K562 (cell line): Measurements from ENCODE around the gene DAGLB. TPM values are rescaled to one million over a fixed set of nuclear protein-coding genes. Genes with fewer than 3 reads are reported as not detected.
"Not testable (repeated sequence)": the region's sequence is repeated elsewhere in the genome, so short reads cannot be mapped to it uniquely, and the experiment has no call there.

Experiments
- ATAC-seq: fragments of 200-7000 bp; cut with Tn5 transposase; 3 replicates; pipeline ENCODE4 v1.9.1; 2020; ENCODE audit warnings: moderate library complexity
- BruUV-seq: library from RNA; stranded (reverse); fragments of 400-500 nt; replicated peaks from 2 replicates; lab custom pipeline; 2021; lab: Mats Ljungman, UMichigan
- CTCF ChIA-PET: fragments of 300-600 bp; formaldehyde crosslinking; extraction: SDS; loops from one replicate; lab custom pipeline; 2021; ENCODE audit warnings: low intra/inter-chr PET ratio; lab: Yijun Ruan, JAX
- POLR2A ChIA-PET: fragments of 300-600, 350-650 bp; sonication (Branson Sonifier 250); formaldehyde crosslinking; extraction: SDS; loops from one replicate; lab custom pipeline; 2021; ENCODE audit warnings: antibody characterized with exemption, inconsistent platforms; lab: Yijun Ruan, JAX
- DNase-seq, 4 experiments: peaks; one replicate each; pipeline versions ENCODE4 v3.0.0 to v3.0.0-alpha.2; 2011 to 2018; ENCODE audit warnings: low spot score in 3 of 4, mixed read lengths in 3 of 4; ENCODE audit errors: extremely low read depth in 1 of 4
- FAIRE-seq: peaks from 2 replicates; lab custom pipeline; 2011; peaks lifted over from hg19 to GRCh38; lab: Jason Lieb, UNC
- H2AFZ ChIP-seq: 2 replicates; pipeline ENCODE4 v1.6.0; 2011; ENCODE audit warnings: low read depth, low read length, control low read depth, inconsistent platforms
- H3K27ac ChIP-seq: fragments of 200-600 bp; 3 replicates; pipeline ENCODE4 v1.8.0; 2011; ENCODE audit warnings: low read depth, mild to moderate bottlenecking, control low read depth, inconsistent platforms, low read length, moderate library complexity, mixed read lengths; ENCODE audit errors: extremely low read depth
- H3K27me3 ChIP-seq, 2 experiments: fragments of 300-600 bp in 1 of 2; 2 replicates in 1 of 2; 3 replicates in 1 of 2; pipeline versions ENCODE4 v1.6.0 to v1.8.0; 2011; ENCODE audit warnings: inconsistent platforms in 2 of 2, low read length in 2 of 2, mild to moderate bottlenecking in 1 of 2, mixed read lengths in 1 of 2, moderate library complexity in 1 of 2; ENCODE audit not compliant: control insufficient read depth in 2 of 2, insufficient read depth in 2 of 2
- H3K36me3 ChIP-seq: fragments of 300-600 bp; 3 replicates; pipeline ENCODE4 v1.8.0; 2011; ENCODE audit warnings: mild to moderate bottlenecking, low read length, inconsistent platforms; ENCODE audit not compliant: control insufficient read depth, insufficient read depth
- H3K4me1 ChIP-seq, 2 experiments: fragments of 200-600 bp in 1 of 2; replicated peaks in 1 of 2; 2 replicates in 1 of 2; 3 replicates in 1 of 2; pipeline versions ENCODE4 v1.5.1 to v1.8.0; 2011; ENCODE audit warnings: inconsistent platforms in 2 of 2, low read length in 2 of 2, mild to moderate bottlenecking in 1 of 2, mixed read lengths in 1 of 2, moderate library complexity in 1 of 2; ENCODE audit not compliant: control insufficient read depth in 2 of 2, insufficient read depth in 2 of 2
- H3K4me2 ChIP-seq: 2 replicates; pipeline ENCODE4 v1.6.1; 2011; ENCODE audit warnings: low read length, control low read depth, inconsistent platforms, mixed read lengths; ENCODE audit not compliant: insufficient read depth
- H3K4me3 ChIP-seq: fragments of 200-600 bp; sonication (generic), shearing (Covaris generic); 2 replicates; pipeline ENCODE4 v1.5.1; 2016; ENCODE audit warnings: control low read depth, inconsistent platforms
- H3K79me2 ChIP-seq: fragments of 200-600 bp; 3 replicates; pipeline ENCODE4 v1.8.0; 2011; ENCODE audit warnings: low read length, inconsistent platforms; ENCODE audit not compliant: control insufficient read depth, insufficient read depth
- H3K9ac ChIP-seq, 2 experiments: 2 replicates each; pipeline versions ENCODE4 v1.6.0 to v1.6.1; 2011; ENCODE audit warnings: low read depth in 2 of 2, low read length in 2 of 2, control low read depth in 1 of 2, inconsistent platforms in 1 of 2, mild to moderate bottlenecking in 1 of 2, mixed read lengths in 1 of 2; ENCODE audit not compliant: insufficient read depth in 1 of 2
- H3K9me1 ChIP-seq: one replicate; pipeline ENCODE4 v1.6.0; 2011; ENCODE audit warnings: inconsistent platforms, mild to moderate bottlenecking, low read length, moderate library complexity; ENCODE audit not compliant: control insufficient read depth, insufficient read depth
- H3K9me3 ChIP-seq: replicated peaks from 2 replicates; pipeline ENCODE4 v1.5.1; 2011; ENCODE audit warnings: low read depth, low read length, inconsistent platforms; ENCODE audit not compliant: control insufficient read depth, insufficient read depth
- H4K20me1 ChIP-seq: replicated peaks from 2 replicates; pipeline ENCODE4 v1.6.1; 2011; ENCODE audit warnings: low read length, inconsistent platforms, mixed read lengths; ENCODE audit not compliant: control insufficient read depth, insufficient read depth
- EGR1 ChIP-seq: fragments of 450-650 bp; conservative IDR thresholded peaks from 2 replicates; pipeline ENCODE4 v1.6.1; 2017; ENCODE audit warnings: mild to moderate bottlenecking
- ZNF384 ChIP-seq: IDR thresholded peaks from 2 replicates; pipeline ENCODE4 v1.6.1; 2012; ENCODE audit warnings: low read depth, low read length, improper control_type of control experiment
- WGBS: fragments of 100-300 bp; shearing (Covaris generic); methylation state at CpG from one replicate; pipeline ENCODE4 v1.1.6; 2016; ENCODE audit warnings: low coverage, mixed read lengths; ENCODE audit not compliant: insufficient coverage; ENCODE audit errors: missing lambda C conversion rate; 5-methylcytosine and 5-hydroxymethylcytosine counted together
- in situ Hi-C: fragments of 300-500 bp; cut with MboI; formaldehyde crosslinking; loops from 4 replicates; pipeline ENCODE4 v1.15.0; 2018; ENCODE audit warnings: inconsistent platforms, mixed read lengths
- intact Hi-C: fragments of 100-400 bp; cut with micrococcal nuclease; formaldehyde crosslinking; loops from 2 replicates; pipeline ENCODE4 v1.14.2; 2022
- polyA plus RNA-seq, 8 experiments: library from polyadenylated mRNA; depleted of rRNA in 4 of 8; stranded (reverse) in 5 of 8; unstranded in 3 of 8; fragments of >200 nt; fragmentation: Nextera tagmentation in 2 of 8; fragmentation: Illumina TruSeq in 1 of 8; extraction: Ambion mirVana in 2 of 8; extraction: Trizol in 1 of 8; gene quantifications; 2 replicates each; pipeline versions ENCODE4 v1.2.1 to v1.2.3, GENCODE V29; 2011 to 2014; ENCODE audit warnings: inconsistent platforms in 1 of 8, missing spikeins in 1 of 8
- total RNA-seq, 7 experiments: library from RNA; depleted of rRNA in 6 of 7; stranded (reverse); fragments of >200 nt in 6 of 7; fragmentation: Illumina TruSeq in 2 of 7; extraction: Trizol in 2 of 7; gene quantifications; 2 replicates each; pipeline versions ENCODE4 v1.2.1 to v1.2.3, GENCODE V29; 2011 to 2021; ENCODE audit warnings: low replicate concordance in 1 of 7
- TF ChIP-seq, protein P1 (sequence below): fragments of 250-450 bp; sonication (Bioruptor Pico); IDR thresholded peaks from 2 replicates; pipeline ENCODE4 v1.8.0; 2022; ENCODE audit warnings: inconsistent platforms

Gene DAGLB
- total and polyA plus RNA-seq, 9 of the 15 experiments (the other 6 are each of a cell fraction or from before 2014, with no cell fraction given) = 0.92 to 16.4 (median 9.3) TPM

DNA sequence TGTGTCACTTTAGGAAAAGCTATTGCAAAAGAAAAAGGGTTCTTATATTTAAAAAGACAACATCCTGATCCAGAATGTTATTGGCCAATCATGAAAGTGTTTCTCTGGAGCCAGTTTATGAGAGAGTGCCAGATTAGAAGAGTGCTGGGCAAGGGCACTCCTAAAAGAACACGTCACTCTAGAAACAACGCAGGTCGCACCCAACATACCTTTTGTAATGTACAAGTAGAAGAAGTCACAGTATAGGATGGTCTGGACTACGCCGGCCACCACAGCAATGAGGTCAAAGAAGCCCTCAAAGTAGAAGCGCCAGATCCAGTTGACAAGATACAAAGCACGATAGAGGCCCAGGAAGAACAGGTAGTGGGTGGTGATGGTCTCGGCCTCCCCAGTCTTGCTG, 18.1 kb upstream of the DAGLB start:
- BruUV-seq = no TSS peak
- POLR2A ChIA-PET = interaction anchor here (1.3 to 2.7 kb wide), 3 partner anchors 12 to 21 kb away, joined by 4 to 12 read pairs (median 10); no protein-coding TSS in a partner anchor
- no peak for DNase-seq

DNA sequence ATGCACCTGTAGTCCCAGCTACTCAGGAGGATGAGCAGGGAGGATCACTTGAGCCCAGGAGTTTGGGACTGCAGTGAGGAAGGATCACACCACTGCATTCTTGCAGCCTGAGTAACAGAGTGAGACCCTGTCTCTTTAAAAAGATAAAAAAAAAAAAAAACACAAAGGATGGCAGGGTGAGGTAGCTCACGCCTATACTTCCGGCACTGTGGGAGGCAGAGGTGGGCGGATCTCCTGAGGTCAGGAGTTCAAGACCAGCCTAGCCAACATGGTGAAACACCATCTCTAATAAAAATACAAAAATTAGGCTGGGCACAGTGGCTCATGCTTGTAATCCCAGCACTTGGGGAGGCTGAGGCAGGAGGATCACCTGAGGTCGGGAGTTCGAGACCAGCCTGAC, 15.9 kb upstream of the DAGLB start:
- H3K9ac ChIP-seq, H2AFZ ChIP-seq, in situ Hi-C loops, H3K4me2 ChIP-seq, H4K20me1 ChIP-seq: not testable (repeated sequence)
- POLR2A ChIA-PET = interaction anchor here (1.0 to 2.1 kb wide), 5 partner anchors 8 to 16 kb away, joined by 4 to 16 read pairs (median 6); partner anchors contain the start of gene DAGLB
- TF ChIP-seq EGR1 (peak; percentile 79), ZNF384 (peak; percentile 59)
- TF ChIP-seq, all 486 proteins: peak for 2; not testable (repeated sequence) for 484
- H3K4me3 ChIP-seq, CTCF ChIA-PET, H3K79me2 ChIP-seq, H3K27ac ChIP-seq, H3K4me1 ChIP-seq, H3K9me1 ChIP-seq, FAIRE-seq, H3K27me3 ChIP-seq, intact Hi-C loops, H3K9me3 ChIP-seq, BruUV-seq: not testable (repeated sequence)
- ATAC-seq = peak; percentile 59; the same call in 2 of the 3 replicates
- WGBS = 40% methylated on average over 3 of the region's 5 CpGs
- H3K36me3 ChIP-seq = peaks cover 63% of the 10 kb centered on the region
- DNase-seq = peak in 1 of 4 experiments; percentile 26

More for the DNA sequence above, 18.1 kb upstream of the DAGLB start:
- H3K27me3 ChIP-seq = no peaks in the 10 kb centered on the region
- H3K4me1 ChIP-seq = no peaks in the 10 kb centered on the region
- no peak overlapping the region for H3K9ac ChIP-seq
- H2AFZ ChIP-seq = no peak overlapping the region
- H3K9me1 ChIP-seq = no peaks in the 10 kb centered on the region
- FAIRE-seq = no peak
- 96% methylated on average over 8 of the region's 8 CpGs for WGBS
- H3K4me2 ChIP-seq = no peak overlapping the region
- no peaks in the 10 kb centered on the region for H3K79me2 ChIP-seq
- intact Hi-C loops (no loop called here), in situ Hi-C loops (no loop called here)
- peaks cover 81% of the 10 kb centered on the region for H3K36me3 ChIP-seq
- H3K9me3 ChIP-seq = no peaks in the 10 kb centered on the region
- no peak overlapping the region for H3K27ac ChIP-seq
- H3K4me3 ChIP-seq = no peak overlapping the region
- TF ChIP-seq, protein P1, sequence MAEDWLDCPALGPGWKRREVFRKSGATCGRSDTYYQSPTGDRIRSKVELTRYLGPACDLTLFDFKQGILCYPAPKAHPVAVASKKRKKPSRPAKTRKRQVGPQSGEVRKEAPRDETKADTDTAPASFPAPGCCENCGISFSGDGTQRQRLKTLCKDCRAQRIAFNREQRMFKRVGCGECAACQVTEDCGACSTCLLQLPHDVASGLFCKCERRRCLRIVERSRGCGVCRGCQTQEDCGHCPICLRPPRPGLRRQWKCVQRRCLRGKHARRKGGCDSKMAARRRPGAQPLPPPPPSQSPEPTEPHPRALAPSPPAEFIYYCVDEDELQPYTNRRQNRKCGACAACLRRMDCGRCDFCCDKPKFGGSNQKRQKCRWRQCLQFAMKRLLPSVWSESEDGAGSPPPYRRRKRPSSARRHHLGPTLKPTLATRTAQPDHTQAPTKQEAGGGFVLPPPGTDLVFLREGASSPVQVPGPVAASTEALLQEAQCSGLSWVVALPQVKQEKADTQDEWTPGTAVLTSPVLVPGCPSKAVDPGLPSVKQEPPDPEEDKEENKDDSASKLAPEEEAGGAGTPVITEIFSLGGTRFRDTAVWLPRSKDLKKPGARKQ (CRISPR knock-in tag) = no peak
- peaks cover 5% of the 10 kb centered on the region for H4K20me1 ChIP-seq
- CTCF ChIA-PET = no interaction called here
- no peak for ATAC-seq
